Measurements from ENCODE around the gene FAIM2.

Gene FAIM2

GRCh38 chr12:49885118-49885517 lies 18.6 kb downstream of the FAIM2 start:
- Histone ChIP-seq H3K4me3 (replicated peaks; ENCODE audit: insufficient read depth, low read length) (no peak overlapping the region), H3K27ac (replicated peaks) (no peak overlapping the region), H3K27me3 (ENCODE audit: insufficient read depth, poor library complexity, severe bottlenecking) (peaks cover 2% of the 10 kb centered on the region)
- no peak for DNase-seq (ENCODE audit: low read depth in 1 of 2, low spot score in 1 of 2)
- no peak for TF ChIP-seq CTCF (IDR thresholded peaks at IDR 0.05; ENCODE audit: insufficient read depth, low read length)
- no peak for TF ChIP-seq REST (IDR thresholded peaks at IDR 0.05; ENCODE audit: insufficient replicate concordance, low read depth)
- no peak for TF ChIP-seq SPI1 (IDR thresholded peaks at IDR 0.05; ENCODE audit: borderline replicate concordance, low read depth)
- no peak for TF ChIP-seq GABPA (IDR thresholded peaks at IDR 0.05; ENCODE audit: low read depth)
- no peak for TF ChIP-seq POLR2AphosphoS5 (IDR thresholded peaks at IDR 0.05; ENCODE audit: low read depth)

- Histone ChIP-seq H3K27me3 (ENCODE audit: insufficient read depth, poor library complexity, severe bottlenecking) (peaks cover 2% of the 10 kb centered on the region), H3K4me3 (replicated peaks; ENCODE audit: insufficient read depth, low read length) (no peak overlapping the region), H3K27ac (replicated peaks) (no peak overlapping the region)
- TF ChIP-seq SPI1 (IDR thresholded peaks at IDR 0.05; ENCODE audit: borderline replicate concordance, low read depth), result no peak
- no peak for TF ChIP-seq CTCF (IDR thresholded peaks at IDR 0.05; ENCODE audit: insufficient read depth, low read length)
- no peak for TF ChIP-seq GABPA (IDR thresholded peaks at IDR 0.05; ENCODE audit: low read depth)
- TF ChIP-seq POLR2AphosphoS5 (IDR thresholded peaks at IDR 0.05; ENCODE audit: low read depth), result no peak
- no peak for TF ChIP-seq REST (IDR thresholded peaks at IDR 0.05; ENCODE audit: insufficient replicate concordance, low read depth)
- DNase-seq (ENCODE audit: low read depth in 1 of 2, low spot score in 1 of 2), result no peak
Observed at GRCh38 chr12:49882851-49883464, 20.7 kb downstream of the FAIM2 start.

GRCh38 chr12:49882248-49882850 lies 21.4 kb downstream of the FAIM2 start:
- DNase-seq (ENCODE audit: low read depth in 1 of 2, low spot score in 1 of 2), result no peak
- no peak overlapping the region for H3K27ac ChIP-seq (replicated peaks)
- TF ChIP-seq CTCF (IDR thresholded peaks at IDR 0.05; ENCODE audit: insufficient read depth, low read length) (no peak), REST (IDR thresholded peaks at IDR 0.05; ENCODE audit: insufficient replicate concordance, low read depth) (no peak), SPI1 (IDR thresholded peaks at IDR 0.05; ENCODE audit: borderline replicate concordance, low read depth) (no peak), GABPA (IDR thresholded peaks at IDR 0.05; ENCODE audit: low read depth) (no peak), POLR2AphosphoS5 (IDR thresholded peaks at IDR 0.05; ENCODE audit: low read depth) (no peak)
- H3K27me3 ChIP-seq (ENCODE audit: insufficient read depth, poor library complexity, severe bottlenecking), result peaks cover 2% of the 10 kb centered on the region
- H3K4me3 ChIP-seq (replicated peaks; ENCODE audit: insufficient read depth, low read length), result no peak overlapping the region
